ENCODE measurements around the gene NPFF.
A peak's percentile ranks its signal among the peaks of the same experiment; 100 is the strongest.

The NPFF gene

DNA sequence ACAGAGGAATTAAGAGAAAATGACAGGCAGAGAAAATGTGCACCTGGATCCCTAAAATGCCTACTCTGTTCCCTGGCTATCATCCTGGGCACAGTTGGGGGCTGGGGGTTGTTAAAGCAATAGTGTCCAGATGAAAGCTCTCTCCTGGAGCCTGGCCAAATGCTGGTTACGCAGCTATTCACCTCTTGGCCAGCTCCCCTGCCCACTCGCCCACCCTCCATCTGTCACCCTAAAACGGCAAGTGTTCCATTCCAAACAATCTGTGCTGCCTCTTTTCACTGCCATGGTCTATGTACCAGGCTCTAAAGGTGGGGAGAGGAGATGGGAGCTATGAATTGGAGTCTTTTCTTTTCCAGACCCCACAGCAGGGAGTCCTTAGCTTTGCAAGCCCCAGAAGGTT, 24.7 kb upstream of the NPFF start:
- no peak for DNase-seq (ENCODE audit: low read depth in 1 of 2, low spot score in 1 of 2)
- in situ Hi-C loops (cut with HindIII; ENCODE audit: low pct_unique_long_range_greater_than_20kb, low sequenced_read_pairs) = no loop called here
- no peak for TF ChIP-seq JUND (IDR thresholded peaks at IDR 0.05; ENCODE audit: low read depth)

DNA sequence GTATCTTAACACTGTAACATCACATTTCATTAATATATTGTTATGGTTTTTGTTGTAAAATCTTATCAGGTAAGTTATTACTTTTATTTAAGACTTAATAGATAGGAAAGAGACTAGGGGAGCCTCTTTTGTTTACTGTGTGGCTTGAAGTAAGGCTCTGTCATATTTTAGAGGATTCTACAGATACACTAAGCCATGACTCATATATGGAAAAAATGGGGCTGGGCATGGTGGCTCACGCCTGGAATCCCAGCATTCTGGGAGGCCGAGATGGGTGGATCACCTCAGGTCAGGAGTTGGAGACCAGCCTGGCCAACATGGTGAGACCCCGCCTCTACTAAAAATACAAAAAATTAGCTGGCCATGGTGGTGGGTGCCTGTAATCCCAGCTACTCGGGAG, 23.6 kb upstream of the NPFF start:
- in situ Hi-C loops (cut with HindIII; ENCODE audit: low pct_unique_long_range_greater_than_20kb, low sequenced_read_pairs) = no loop called here
- no peak for DNase-seq (ENCODE audit: low read depth in 1 of 2, low spot score in 1 of 2)
- TF ChIP-seq JUND (IDR thresholded peaks at IDR 0.05; ENCODE audit: low read depth) = no peak

DNA sequence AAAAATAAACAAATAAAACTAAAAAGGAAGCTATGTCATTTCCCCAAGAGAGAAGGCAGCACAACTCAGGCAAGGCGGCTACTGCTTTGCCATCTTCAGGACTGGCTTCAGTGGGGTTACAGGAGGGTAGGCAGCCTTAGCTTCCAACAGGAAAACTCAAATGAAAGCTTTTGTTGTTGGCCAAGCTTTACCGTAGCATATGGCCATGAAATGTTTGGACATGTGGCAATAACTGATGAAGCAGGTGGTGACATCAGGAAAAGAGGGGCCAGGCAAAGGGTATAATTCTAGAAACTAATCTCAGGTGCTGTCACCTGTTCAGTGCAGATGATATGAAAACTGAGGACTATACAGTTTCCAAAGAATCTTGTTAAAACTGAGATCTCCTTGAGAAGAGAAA, 22.8 kb upstream of the NPFF start:
- TF ChIP-seq JUND (IDR thresholded peaks at IDR 0.05; ENCODE audit: low read depth) = no peak
- in situ Hi-C loops (cut with HindIII; ENCODE audit: low pct_unique_long_range_greater_than_20kb, low sequenced_read_pairs) = no loop called here
- DNase-seq (ENCODE audit: low read depth in 1 of 2, low spot score in 1 of 2) = no peak

DNA sequence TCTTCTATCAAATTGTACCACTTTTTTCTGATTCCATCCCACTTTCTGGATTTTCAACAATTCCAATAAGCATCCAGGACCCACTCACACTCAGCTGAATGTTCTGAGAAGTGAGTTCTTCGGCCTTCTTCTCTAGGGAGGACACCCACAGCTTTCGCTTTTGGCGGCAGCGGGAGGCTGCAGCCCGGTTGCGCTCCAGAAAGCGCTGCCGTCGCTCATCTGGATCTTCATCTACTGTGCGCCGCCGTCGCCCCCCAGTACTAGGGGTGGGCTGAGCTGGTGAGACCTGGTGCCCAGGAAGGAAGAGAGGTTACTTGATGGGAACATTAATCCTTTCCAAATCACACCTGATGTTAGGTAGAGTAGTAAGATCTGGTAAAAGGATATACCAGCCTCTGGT, 17.2 kb upstream of the NPFF start:
- no peak for DNase-seq (ENCODE audit: low read depth in 1 of 2, low spot score in 1 of 2)
- TF ChIP-seq JUND (IDR thresholded peaks at IDR 0.05; ENCODE audit: low read depth) = no peak
- in situ Hi-C loops (cut with HindIII; ENCODE audit: low pct_unique_long_range_greater_than_20kb, low sequenced_read_pairs) = no loop called here

DNA sequence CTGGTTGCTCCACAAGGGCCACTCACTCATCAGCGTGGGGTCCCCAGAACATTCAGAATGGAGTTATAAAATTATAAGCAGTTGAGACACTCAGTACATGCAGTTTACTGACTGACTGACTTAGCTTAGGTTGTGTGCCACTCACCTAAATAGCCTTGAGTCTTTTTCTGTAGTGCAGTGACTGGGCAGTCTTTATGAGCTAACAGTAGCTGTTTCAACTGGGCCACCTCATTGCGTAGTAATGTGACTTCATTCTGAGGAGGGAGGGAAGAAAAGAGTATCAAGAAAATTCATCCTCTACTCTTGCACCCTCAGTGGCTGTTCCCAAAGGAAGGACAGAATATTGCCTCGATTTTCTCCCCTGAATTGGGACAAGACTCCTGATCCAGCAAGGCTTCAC, 15.8 kb upstream of the NPFF start:
- in situ Hi-C loops (cut with HindIII; ENCODE audit: low pct_unique_long_range_greater_than_20kb, low sequenced_read_pairs) = no loop called here
- TF ChIP-seq JUND (IDR thresholded peaks at IDR 0.05; ENCODE audit: low read depth) = no peak
- no peak for DNase-seq (ENCODE audit: low read depth in 1 of 2, low spot score in 1 of 2)

DNA sequence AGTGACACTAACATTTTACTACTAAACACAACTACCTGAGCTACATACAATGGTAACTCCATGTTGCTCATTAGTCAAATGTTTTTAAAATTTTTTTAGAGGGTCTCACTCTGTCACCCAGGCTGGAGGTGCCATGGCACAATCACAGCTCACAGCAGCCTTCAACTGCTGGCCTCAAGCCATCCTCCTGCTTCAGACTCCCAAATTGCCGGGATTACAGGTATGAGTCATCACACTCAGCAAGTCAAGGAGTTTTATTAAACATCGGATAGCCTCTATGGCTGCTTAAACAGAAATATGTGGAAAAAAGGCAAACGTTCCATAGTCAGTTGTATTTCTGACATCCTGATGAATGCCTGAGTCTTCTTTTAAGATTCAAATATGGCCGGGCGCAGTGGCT, 11.1 kb upstream of the NPFF start:
- TF ChIP-seq JUND (IDR thresholded peaks at IDR 0.05; ENCODE audit: low read depth) = no peak
- in situ Hi-C loops (cut with HindIII; ENCODE audit: low pct_unique_long_range_greater_than_20kb, low sequenced_read_pairs) = no loop called here
- DNase-seq (ENCODE audit: low read depth in 1 of 2, low spot score in 1 of 2) = no peak

DNA sequence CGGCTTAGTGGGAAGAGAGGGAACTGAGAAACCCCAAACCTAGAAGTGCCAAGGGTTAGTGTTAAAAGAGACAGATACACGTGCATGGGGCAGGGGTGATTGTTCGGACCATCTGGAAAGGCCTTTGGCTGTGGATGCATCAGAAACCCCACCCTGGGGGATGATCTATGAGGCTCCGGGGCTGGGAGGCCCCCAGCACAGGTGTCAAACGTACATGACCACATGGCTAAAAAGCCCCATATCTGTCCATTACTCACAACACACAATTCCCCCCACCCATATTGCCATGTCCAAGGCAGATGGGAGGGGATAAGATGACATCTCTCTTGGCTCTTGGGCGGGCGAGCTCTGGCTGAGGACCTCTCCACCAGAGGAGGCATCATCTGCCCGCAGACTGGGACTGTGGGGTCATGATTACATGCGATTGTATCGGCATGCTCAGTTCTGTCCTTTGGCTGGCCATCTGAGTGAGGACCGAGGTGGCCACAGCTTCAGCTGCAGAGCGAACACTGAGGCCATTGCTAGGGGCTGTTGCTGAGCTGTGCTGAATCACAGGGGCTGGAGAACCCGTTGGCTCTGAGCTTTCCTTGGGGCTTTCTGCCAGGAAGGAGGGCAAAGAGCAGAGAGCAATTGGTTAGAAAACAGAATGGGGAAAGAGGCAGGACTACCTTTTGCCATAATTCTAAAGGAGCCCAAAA, 9.6 kb upstream of the NPFF start:
- DNase-seq (ENCODE audit: low read depth in 1 of 2, low spot score in 1 of 2) = no peak
- in situ Hi-C loops (cut with HindIII; ENCODE audit: low pct_unique_long_range_greater_than_20kb, low sequenced_read_pairs) = no loop called here
- TF ChIP-seq JUND (IDR thresholded peaks at IDR 0.05; ENCODE audit: low read depth) = no peak

DNA sequence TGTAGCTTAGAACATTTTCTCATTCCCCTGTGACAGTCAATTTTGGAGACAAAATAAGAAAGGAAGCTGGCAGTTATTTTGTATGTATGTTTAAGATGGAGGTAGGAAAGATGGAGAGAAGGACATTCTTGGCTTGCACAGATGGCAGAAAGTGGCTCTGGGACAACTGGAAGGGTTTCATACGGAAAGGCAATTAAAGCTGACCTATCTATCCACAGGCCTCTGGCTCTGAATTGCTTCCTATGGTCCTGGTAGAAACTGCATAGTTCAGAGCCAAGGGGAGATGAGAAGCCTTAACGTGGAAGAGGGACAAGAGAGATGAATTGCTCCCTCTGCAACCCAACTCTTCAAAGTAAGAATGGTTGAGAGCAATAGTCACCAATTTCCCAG, 8.0 kb upstream of the NPFF start:
- no peak for DNase-seq (ENCODE audit: low read depth in 1 of 2, low spot score in 1 of 2)
- no peak for TF ChIP-seq JUND (IDR thresholded peaks at IDR 0.05; ENCODE audit: low read depth)
- in situ Hi-C loops (cut with HindIII; ENCODE audit: low pct_unique_long_range_greater_than_20kb, low sequenced_read_pairs) = no loop called here

DNA sequence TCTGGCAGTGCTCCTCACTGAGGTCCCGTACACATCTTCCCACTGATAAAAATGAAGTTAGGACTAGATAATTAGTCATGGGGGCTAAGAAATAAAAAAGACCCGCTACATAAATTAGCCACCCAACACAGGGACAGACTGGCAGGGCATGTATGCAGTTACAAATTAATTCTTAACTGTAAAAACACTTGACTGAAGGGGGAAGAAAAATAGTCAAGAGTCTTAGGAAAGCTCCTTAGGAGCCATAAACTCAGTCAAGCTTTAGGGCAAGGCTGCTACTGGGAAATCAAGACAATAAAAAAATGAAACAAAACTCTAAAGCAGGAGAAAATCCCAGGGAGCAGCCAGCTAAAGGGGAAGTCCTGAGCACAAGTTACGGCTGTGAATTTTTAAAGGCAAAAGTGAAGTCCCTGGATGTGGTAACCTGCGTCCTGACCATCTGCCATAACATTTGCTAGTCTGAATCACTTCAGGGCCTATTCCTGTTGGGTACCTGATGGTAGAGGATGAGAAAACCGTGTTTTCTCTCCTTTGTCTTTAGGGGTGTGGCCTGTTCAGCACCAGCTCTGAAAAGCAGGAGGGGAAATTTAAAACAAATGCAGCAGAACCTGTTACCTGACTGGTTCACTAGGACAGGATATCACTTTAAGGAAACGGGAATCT, 7.5 kb upstream of the NPFF start:
- in situ Hi-C loops (cut with HindIII; ENCODE audit: low pct_unique_long_range_greater_than_20kb, low sequenced_read_pairs) = no loop called here
- DNase-seq (ENCODE audit: low read depth in 1 of 2, low spot score in 1 of 2) = peak in 1 of 2 experiments; percentile 44

DNA sequence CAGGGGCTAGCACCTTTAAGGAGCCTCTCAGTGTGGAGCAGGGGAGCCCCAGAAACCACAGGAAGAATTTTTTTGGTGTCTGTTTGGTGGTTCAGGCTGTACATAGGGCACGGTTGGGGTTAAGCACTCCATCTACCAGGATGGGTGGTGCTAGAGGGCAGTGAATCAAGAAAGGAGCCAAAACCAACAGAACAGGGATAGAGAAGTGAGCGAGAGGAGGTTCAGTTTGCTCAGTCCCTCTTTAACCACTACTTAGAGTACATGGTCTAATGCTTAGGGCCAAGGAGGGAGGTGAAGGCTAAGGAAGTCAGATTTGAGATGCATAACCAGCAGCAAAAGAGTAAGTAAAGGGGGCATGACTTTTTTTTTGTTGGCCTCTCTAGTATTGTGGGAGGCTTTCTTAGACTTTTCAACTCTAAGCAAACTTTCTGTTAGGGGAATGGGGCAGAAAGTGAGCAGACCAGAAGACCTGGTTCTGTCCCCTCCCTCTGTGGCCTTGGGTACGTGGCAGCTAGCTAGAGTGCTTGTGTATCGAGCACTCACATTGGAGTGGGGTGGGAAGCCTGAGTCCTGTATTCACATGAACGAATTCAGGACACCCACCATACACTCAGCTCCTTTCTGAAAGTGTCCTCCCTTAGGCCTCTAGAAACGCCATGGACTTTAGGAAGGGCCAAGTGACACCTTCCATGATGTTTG, 6.6 kb upstream of the NPFF start:
- peak in 1 of 2 experiments; percentile 64 for DNase-seq (ENCODE audit: low read depth in 1 of 2, low spot score in 1 of 2)
- in situ Hi-C loops (cut with HindIII; ENCODE audit: low pct_unique_long_range_greater_than_20kb, low sequenced_read_pairs) = no loop called here
- no peak for TF ChIP-seq JUND (IDR thresholded peaks at IDR 0.05; ENCODE audit: low read depth)

More for the DNA sequence above, 7.5 kb upstream of the NPFF start:
- TF ChIP-seq JUND (IDR thresholded peaks at IDR 0.05; ENCODE audit: low read depth) = no peak

DNA sequence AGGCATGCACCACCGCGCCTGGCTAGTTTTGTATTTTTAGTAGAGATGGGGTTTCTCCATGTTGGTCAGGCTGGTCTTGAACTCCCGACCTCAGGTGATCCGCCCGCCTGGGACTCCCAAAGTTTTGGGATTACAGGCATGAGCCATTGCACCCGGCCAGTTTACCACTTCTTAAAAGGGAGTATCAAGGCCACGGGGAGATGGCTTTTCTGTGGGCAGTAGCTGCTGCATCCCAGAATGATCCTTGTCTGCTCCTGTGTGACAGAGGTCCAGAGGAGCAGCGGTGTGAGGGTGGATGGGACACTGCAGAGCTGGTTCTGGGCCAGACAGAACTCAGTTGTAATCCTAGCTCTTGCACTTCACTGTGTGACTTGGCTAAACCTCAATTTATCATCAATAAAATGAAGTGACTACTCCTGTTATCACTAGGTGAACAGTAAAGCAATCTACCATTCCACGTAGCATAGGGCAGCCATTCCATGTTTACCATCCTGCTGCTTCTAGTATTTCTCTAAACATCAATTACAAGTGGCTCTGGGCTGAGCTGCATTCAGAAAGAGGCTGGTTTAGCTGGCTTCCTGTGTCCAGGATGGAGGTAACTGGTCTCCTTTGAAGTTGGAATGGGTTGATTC, 3.0 kb upstream of the NPFF start:
- in situ Hi-C loops (cut with HindIII; ENCODE audit: low pct_unique_long_range_greater_than_20kb, low sequenced_read_pairs) = no loop called here
- TF ChIP-seq JUND (IDR thresholded peaks at IDR 0.05; ENCODE audit: low read depth) = no peak

DNA sequence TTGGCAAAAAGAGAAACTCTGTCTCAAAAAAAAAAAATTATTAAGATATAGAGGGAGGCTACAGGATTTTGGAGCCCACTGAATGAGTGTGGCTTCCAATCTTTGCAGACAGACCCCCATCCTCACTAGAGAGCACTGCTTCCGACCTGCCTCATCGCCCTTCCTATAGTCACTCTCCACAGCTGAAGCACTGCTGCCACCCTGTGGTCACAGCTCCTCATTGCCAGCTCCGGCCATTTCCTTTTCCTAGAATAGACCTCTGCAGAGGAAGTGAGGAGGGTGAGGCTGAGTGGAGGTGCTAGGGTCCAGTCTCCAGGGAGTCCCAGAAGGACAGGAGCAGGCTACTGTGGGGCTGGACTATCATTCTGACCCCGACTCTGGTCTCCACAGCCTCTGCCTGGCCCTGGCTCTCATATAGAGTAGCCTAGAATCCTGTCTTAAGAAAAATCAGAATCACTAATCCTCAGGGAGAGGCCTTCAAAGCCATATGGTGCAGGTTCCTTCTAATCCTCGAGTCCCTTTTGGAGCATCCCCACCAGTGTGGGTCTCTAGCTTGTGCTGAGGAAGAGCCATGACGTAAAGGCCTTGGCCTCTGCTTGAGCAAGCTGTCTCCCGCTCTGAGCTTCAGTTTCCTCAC, 1.4 kb upstream of the NPFF start:
- in situ Hi-C loops (cut with HindIII; ENCODE audit: low pct_unique_long_range_greater_than_20kb, low sequenced_read_pairs) = no loop called here
- TF ChIP-seq JUND (IDR thresholded peaks at IDR 0.05; ENCODE audit: low read depth) = no peak
- peak; percentile 74 to 88 for DNase-seq (ENCODE audit: low read depth in 1 of 2, low spot score in 1 of 2)

More for the DNA sequence above, 3.0 kb upstream of the NPFF start:
- no peak for DNase-seq (ENCODE audit: low read depth in 1 of 2, low spot score in 1 of 2)

DNA sequence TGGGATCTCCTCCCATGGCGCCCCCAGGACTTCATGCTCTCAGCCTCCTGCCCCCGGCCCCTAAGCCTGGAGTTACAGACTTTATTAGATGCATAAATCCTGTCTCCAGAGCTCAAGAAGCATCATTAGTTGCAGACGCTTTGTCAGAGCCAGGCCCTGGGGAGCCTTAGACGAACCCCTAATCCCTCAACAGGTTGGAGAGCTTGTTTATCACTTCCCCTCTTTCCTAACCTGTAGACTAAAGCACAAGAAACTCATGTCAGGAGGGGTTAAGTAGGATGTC, 260 bp upstream of the NPFF start:
- DNase-seq (ENCODE audit: low read depth in 1 of 2, low spot score in 1 of 2) = no peak
- in situ Hi-C loops (cut with HindIII; ENCODE audit: low pct_unique_long_range_greater_than_20kb, low sequenced_read_pairs) = no loop called here
- TF ChIP-seq JUND (IDR thresholded peaks at IDR 0.05; ENCODE audit: low read depth) = no peak

Data from T47D (cell line).